Measurements from ENCODE around the gene GPC2.

Gene GPC2

DNA sequence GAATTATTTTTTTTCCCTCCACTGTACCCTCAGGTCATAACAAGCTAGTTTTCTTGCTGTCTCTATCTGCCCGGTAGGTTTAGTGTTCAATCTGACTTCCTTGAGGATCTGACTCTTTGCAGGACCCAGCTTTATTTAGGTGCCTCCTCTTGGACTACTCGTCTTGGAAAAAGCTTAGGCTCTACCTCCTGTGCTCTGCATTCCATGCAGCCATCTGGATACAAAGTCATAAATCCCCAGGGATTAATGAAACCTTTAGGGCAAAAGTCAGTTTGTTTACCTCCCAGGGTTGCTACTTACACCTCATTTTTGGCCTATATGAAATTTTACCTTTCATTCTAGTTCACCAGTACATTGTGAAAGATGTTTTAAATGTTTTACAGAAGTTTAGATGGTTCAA is 8.5 kb upstream of the GPC2 start:
- TF ChIP-seq SIN3A (IDR thresholded peaks at IDR 0.05; ENCODE audit: borderline replicate concordance, insufficient read depth, low read length): no peak
- TF ChIP-seq POLR2AphosphoS5 (IDR thresholded peaks at IDR 0.05; ENCODE audit: low read depth, low read length): no peak
- TF ChIP-seq, protein P1, sequence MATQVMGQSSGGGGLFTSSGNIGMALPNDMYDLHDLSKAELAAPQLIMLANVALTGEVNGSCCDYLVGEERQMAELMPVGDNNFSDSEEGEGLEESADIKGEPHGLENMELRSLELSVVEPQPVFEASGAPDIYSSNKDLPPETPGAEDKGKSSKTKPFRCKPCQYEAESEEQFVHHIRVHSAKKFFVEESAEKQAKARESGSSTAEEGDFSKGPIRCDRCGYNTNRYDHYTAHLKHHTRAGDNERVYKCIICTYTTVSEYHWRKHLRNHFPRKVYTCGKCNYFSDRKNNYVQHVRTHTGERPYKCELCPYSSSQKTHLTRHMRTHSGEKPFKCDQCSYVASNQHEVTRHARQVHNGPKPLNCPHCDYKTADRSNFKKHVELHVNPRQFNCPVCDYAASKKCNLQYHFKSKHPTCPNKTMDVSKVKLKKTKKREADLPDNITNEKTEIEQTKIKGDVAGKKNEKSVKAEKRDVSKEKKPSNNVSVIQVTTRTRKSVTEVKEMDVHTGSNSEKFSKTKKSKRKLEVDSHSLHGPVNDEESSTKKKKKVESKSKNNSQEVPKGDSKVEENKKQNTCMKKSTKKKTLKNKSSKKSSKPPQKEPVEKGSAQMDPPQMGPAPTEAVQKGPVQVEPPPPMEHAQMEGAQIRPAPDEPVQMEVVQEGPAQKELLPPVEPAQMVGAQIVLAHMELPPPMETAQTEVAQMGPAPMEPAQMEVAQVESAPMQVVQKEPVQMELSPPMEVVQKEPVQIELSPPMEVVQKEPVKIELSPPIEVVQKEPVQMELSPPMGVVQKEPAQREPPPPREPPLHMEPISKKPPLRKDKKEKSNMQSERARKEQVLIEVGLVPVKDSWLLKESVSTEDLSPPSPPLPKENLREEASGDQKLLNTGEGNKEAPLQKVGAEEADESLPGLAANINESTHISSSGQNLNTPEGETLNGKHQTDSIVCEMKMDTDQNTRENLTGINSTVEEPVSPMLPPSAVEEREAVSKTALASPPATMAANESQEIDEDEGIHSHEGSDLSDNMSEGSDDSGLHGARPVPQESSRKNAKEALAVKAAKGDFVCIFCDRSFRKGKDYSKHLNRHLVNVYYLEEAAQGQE (IDR thresholded peaks at IDR 0.05; ENCODE audit: insufficient read depth in 1 of 2, low read depth in 2 of 2, low read length in 2 of 2): no peak
- no peak for TF ChIP-seq TAF1 (IDR thresholded peaks at IDR 0.05; ENCODE audit: borderline replicate concordance, insufficient read depth, low read length)
- no peak for TF ChIP-seq FOXP2 (optimal IDR thresholded peaks at IDR 0.05; ENCODE audit: borderline replicate concordance, extremely low read depth, extremely low read length, insufficient read depth)

DNA sequence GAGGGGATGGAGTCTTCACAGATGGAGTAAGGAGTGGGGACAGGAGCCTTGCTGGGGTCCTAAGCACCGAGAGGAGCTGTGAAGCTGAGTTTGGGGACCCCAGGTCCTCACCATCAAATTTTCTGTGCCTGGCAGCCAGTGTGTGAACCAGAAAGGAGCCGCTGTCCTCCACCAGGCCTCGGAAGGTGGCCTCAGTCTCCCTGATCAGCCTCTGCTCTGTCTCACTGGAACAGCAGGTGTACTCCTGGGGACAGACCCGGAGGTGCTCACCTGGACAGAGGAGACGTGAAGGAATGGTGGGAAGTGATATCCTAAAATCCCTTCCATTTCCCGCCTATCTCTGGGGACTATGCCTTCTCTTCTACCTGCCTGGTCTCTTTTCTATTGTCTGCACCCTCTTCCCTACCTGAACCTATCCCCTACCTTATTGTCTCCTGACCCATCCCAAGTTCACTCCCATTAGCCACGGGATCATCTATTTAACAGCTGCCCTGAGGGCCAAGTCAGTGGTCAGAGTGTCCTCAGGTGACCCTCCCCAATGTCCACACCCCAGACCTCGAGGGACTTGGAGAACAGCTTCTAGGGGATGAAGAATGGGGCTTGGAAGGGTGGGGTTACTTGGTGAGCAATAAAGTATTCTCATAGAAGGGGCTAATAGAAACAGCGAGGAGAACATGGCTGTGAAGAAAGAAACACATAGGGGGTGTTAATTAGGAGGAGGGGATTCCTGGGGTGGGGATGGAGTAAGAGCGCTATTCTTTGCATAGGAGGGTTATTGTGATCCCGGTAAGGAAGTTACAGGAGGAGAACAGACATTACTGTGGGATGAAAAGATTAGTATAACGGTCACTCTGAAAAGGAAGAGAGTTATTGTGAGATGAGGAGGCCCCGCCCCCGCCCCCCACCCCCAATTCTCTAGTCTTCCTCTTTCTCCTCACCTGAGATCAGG is 811 bp downstream of the GPC2 start:
- TF ChIP-seq FOXP2 (optimal IDR thresholded peaks at IDR 0.05; ENCODE audit: borderline replicate concordance, extremely low read depth, extremely low read length, insufficient read depth): no peak
- TF ChIP-seq SIN3A (IDR thresholded peaks at IDR 0.05; ENCODE audit: borderline replicate concordance, insufficient read depth, low read length): no peak
- no peak for TF ChIP-seq TAF1 (IDR thresholded peaks at IDR 0.05; ENCODE audit: borderline replicate concordance, insufficient read depth, low read length)
- TF ChIP-seq, protein P1 (IDR thresholded peaks at IDR 0.05; ENCODE audit: insufficient read depth in 1 of 2, low read depth in 2 of 2, low read length in 2 of 2): no peak
- no peak for TF ChIP-seq POLR2AphosphoS5 (IDR thresholded peaks at IDR 0.05; ENCODE audit: low read depth, low read length)

DNA sequence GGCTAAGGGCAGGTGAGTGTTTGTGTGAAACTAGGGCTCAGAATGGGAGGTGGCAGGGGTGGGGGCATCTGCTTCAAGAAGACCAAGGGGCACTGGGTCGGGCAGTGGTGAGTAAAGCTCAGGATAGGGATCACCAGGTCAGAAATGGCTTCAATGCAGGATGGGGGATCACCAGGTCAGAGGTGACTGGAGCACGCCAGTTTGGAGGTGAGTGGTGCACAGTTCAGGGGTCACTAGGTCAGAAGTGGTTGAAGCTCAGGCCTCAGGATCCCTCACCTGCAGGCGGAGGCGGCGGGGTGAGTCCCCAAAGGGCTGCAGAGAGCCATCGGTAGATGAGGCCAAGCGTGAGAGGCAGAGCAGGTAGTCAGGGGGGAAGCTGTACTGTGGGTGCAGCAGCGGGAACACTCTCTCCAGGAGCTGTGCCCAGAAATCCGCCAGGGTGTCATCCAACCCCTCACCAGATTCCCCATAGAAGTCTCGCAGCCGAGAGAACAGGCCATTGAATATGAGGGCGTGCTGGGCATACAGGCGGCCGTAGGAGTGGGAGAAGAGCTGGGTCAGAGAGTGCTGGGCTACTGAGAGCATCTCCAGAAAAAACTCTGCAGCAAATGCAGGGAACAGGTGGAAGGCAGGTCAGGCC is 1.8 kb downstream of the GPC2 start:
- TF ChIP-seq SIN3A (IDR thresholded peaks at IDR 0.05; ENCODE audit: borderline replicate concordance, insufficient read depth, low read length) (no peak), FOXP2 (optimal IDR thresholded peaks at IDR 0.05; ENCODE audit: borderline replicate concordance, extremely low read depth, extremely low read length, insufficient read depth) (no peak), TAF1 (IDR thresholded peaks at IDR 0.05; ENCODE audit: borderline replicate concordance, insufficient read depth, low read length) (no peak), POLR2AphosphoS5 (IDR thresholded peaks at IDR 0.05; ENCODE audit: low read depth, low read length) (no peak)
- TF ChIP-seq, protein P1 (IDR thresholded peaks at IDR 0.05; ENCODE audit: insufficient read depth in 1 of 2, low read depth in 2 of 2, low read length in 2 of 2): no peak

DNA sequence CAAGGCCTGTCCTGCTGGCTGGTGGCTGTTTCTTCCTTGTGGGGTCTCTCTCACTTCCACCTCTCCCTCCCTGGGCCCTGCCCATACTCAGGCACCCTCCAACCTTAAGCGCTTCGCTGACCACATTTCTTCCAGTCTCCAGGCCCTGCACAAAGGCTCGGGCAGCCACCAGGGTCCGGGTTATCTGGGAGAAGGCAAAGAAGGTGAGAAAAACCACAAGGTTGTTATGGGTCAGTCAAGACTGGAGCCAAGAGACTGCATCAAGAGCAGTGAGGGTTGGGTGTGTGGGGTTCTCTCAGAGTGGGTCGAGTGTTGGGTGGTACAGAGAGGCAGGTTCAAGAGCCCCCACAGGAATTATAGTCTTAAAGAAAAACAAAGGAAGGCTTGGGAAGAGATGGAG is 2.6 kb downstream of the GPC2 start:
- no peak for TF ChIP-seq FOXP2 (optimal IDR thresholded peaks at IDR 0.05; ENCODE audit: borderline replicate concordance, extremely low read depth, extremely low read length, insufficient read depth)
- TF ChIP-seq TAF1 (IDR thresholded peaks at IDR 0.05; ENCODE audit: borderline replicate concordance, insufficient read depth, low read length): no peak
- TF ChIP-seq POLR2AphosphoS5 (IDR thresholded peaks at IDR 0.05; ENCODE audit: low read depth, low read length): no peak
- TF ChIP-seq, protein P1 (IDR thresholded peaks at IDR 0.05; ENCODE audit: insufficient read depth in 1 of 2, low read depth in 2 of 2, low read length in 2 of 2): no peak
- no peak for TF ChIP-seq SIN3A (IDR thresholded peaks at IDR 0.05; ENCODE audit: borderline replicate concordance, insufficient read depth, low read length)
